ENCODE data around the gene TMEM80.
A peak's percentile ranks its signal among the peaks of the same experiment; 100 is the strongest.
"Not testable (repeated sequence)": the region's sequence is repeated elsewhere in the genome, so short reads cannot be mapped to it uniquely, and the experiment has no call there.

TMEM80 gene

DNA sequence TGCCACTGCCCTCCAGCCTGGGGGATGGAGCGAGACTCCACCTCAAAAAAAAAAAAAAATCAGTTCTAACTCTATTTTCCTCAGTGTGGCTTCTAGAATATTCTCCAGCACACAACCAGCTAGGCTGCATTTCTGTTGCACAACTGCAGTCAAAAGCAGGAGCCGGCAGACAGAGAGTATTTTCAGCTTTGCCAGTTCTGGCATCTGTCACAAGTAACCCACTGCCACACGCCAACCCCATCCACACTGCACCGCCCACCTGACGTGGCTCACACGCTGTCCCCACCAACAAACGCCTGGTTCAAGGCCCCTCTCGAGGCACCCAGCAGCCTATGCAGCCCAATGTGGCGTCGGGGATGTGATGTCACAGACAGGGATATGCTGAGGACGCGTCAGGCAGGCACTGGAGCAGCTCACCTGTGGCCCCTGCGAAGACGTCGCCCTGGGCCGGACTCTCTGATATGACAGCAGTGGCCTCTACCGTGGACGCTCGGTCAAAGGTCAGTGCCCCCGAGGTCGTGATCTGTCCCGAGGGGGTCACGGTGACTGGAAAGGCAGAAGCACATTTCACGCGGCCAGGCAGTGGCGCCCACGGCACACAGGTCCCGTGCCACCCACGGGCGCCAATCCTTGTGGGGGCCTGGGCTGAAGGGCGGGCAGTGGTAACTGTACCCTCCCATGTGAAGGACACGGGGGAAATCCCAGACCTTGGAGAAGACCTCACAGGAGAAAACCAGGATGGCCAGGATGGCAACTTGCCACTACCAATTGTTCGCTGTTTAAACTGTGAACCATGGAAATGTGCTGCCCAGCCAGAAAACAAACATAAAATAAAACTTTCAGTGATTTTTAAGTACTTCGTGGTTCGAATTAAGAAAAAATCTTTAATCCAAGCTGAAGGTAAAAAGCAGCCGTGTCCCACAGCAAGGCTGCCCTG is 16.1 kb upstream of the TMEM80 start:
- no peak for DNase-seq (ENCODE audit: low read depth)

GRCh38 chr11:680476-680875 is 15.1 kb upstream of the TMEM80 start:
- DNase-seq (ENCODE audit: low read depth): no peak

DNA sequence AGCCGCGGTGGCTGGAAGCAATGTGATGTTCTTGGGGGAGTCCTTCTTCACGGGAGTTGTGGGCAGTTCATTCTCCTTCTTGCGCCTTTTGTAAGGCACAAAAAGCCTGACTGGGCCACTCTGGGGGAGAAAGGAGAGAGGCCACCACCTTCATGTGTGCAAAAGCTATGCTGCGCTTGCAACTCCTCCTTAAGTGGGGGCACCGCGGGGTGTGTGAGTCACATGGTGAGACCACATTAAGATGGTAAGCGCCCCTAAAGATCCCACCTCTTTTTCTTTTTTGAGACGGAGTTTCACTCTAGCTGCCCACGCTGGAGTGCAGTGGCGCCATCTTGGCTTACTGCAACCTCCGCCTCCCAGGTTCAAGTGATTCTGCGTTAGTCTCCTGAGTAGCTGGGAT is 14.6 kb upstream of the TMEM80 start:
- DNase-seq (ENCODE audit: low read depth): no peak

GRCh38 chr11:686451-687243 is 9.0 kb upstream of the TMEM80 start:
- DNase-seq (ENCODE audit: low read depth): no peak

DNA sequence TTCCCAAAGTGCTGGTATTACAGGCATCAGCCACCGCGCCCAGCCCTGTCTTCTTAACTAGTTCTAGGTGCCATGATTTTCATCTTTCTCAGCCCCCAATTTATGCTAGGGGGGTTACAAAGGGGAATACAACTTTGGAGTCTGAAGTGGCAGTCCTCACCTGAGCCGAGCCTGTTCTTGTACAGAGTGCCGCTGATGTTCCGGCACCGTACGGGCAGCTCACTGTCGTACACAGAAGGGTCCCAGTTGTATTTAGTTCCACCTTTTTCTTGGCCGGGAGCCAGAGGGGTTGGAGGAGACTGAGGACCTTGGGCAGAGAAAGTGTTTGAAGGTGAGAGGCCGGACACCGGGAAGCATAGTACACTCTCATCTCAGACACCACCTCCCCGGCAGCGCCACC is 7.9 kb upstream of the TMEM80 start:
- no peak for DNase-seq (ENCODE audit: low read depth)

- no peak for DNase-seq (ENCODE audit: low read depth)
These were observed 6.9 kb upstream of the TMEM80 start for GRCh38 chr11:688681-689080.

- DNase-seq (ENCODE audit: low read depth): no peak
These were observed 6.0 kb upstream of the TMEM80 start for GRCh38 chr11:689625-690024.

- not testable (repeated sequence) for DNase-seq (ENCODE audit: low read depth)
These were observed 5.4 kb upstream of the TMEM80 start for GRCh38 chr11:690244-690643.

- no peak for DNase-seq (ENCODE audit: low read depth)
These were observed 4.6 kb upstream of the TMEM80 start for GRCh38 chr11:690738-691633.

GRCh38 chr11:691710-692590 is 3.7 kb upstream of the TMEM80 start:
- DNase-seq (ENCODE audit: low read depth): no peak

DNA sequence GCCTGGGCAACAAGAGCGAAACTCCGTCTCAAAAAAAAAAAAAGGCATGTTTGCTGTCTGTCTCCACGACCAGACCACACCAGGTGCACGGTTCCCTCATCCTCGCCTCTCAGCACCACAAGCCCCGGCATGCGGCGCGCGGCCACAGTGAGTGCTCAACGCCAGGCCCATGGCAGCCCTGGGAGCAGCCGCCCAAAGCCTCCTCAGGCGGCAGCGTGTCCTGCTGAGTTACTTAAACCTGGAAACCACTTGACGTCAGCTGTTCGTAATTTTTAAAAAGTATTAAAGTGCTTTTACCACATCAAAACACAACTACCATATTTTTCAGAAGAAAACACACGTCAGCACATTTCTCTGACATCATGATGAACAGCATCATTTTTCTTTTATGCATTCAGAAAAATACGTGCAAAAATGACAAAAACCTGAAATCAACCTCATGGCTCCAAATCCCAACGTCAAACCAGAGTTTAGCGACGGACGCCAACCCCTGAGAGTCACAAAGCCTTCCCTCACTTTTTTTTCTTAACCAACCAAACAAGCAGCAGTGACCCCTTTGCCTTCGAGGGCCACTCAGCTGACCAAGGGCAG is 2.7 kb upstream of the TMEM80 start:
- DNase-seq (ENCODE audit: low read depth): no peak

DNA sequence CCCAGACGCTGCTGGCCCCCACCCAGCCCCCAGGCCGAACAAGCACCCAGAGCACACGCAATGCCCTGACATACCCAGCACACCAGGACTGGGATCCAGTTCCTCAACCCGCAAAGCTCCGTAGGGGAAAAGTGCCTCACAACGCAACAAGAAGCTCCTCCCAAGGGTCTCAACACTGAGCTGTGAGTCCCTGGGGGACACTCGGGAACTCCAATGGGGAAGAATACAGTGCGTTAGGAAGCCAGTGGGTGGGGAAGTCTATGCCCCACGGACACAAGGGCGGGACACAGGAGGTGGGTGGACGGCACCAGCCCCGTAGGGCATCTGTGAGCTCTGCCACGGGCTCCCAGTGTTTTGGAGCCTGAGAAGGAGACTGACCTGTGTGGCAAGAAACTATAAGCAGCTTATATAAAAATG is 2.2 kb upstream of the TMEM80 start:
- DNase-seq (ENCODE audit: low read depth): no peak

GRCh38 chr11:693887-694562 is 1.6 kb upstream of the TMEM80 start:
- DNase-seq (ENCODE audit: low read depth): no peak

DNA sequence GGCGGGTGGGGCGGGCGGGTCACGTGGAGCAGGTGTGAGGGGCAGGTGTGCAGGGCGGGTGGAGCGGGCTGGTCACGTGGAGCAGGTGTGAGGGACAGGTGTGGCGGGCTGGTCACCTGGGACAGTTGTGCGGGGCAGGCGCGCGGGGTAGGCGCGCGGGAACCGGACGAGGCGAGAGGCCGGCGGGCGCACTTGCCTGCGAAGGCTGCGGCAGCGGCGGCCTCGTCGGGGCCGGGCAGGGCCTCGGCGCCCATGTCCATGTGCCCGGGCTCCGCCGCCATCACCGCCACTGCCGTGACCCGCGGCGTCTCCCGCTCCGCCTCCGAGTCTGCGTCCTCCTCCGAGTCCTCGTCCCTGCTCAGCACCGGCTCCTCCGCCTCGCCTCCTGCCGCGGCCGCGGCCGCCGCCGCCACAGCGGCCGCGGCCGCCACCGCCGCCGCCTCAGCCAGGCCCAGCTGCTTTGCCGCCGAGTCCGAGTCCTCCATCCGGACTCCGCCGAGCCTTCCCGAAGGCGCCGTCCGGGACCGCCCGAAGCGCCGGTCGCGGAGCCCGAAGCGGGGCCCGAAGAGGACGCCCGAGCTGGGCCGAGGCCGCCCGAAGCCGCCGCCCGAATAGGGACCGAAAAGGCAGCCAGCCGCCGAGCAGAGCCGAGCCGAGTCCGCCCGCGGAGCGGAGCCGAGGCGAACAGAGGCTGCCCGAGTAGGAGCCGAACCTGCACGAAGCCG is 891 bp upstream of the TMEM80 start, which contains the start of gene DEAF1:
Gene DEAF1 (minus strand): TSS at position 660 of the 725 bp plus-strand sequence. CDS start 175 bp downstream, at position 485.
- DNase-seq (ENCODE audit: low read depth): peak; percentile 94

DNA sequence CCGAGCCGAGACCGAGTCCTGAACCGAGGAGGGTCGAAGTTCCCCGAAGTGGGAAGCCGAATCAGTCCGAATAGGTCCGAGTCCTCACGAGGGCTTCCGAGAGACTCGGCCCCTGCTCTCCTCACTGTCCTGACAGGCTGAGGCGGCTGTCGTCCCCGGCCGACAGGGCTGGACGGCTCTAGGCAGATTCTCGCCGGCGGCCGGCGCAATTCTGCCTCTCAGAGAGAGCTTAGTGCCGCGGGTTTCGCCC is 403 bp upstream of the TMEM80 start:
- no peak for DNase-seq (ENCODE audit: low read depth)

GRCh38 chr11:696955-697491 is 1.4 kb downstream of the TMEM80 start:
- peak; percentile 60 for DNase-seq (ENCODE audit: low read depth)

- DNase-seq (ENCODE audit: low read depth): no peak
These were observed 2.2 kb downstream of the TMEM80 start for GRCh38 chr11:697811-698311.

GRCh38 chr11:698493-699115 is 3.0 kb downstream of the TMEM80 start:
- DNase-seq (ENCODE audit: low read depth): no peak

GRCh38 chr11:699116-699508 is 3.5 kb downstream of the TMEM80 start:
- no peak for DNase-seq (ENCODE audit: low read depth)
